ENCODE measurements around the gene NCKAP5.

The NCKAP5 gene

GRCh38 chr2:133193544-133194361 lies 374.5 kb downstream of the NCKAP5 start:
- in situ Hi-C loops (cut with MboI; ENCODE audit: low sequenced_read_pairs, unreplicated experiment): no loop called here
- DNase-seq (ENCODE audit: low spot score): no peak
- no peak for TF ChIP-seq CTCF (IDR thresholded peaks at IDR 0.05; ENCODE audit: borderline replicate concordance, control extremely low read depth, extremely low read depth, insufficient read depth, missing control alignments)

- in situ Hi-C loops (cut with MboI; ENCODE audit: low sequenced_read_pairs, unreplicated experiment): no loop called here
- no peak for TF ChIP-seq CTCF (IDR thresholded peaks at IDR 0.05; ENCODE audit: borderline replicate concordance, control extremely low read depth, extremely low read depth, insufficient read depth, missing control alignments)
- DNase-seq (ENCODE audit: low spot score): no peak
These were observed 376.2 kb downstream of the NCKAP5 start for GRCh38 chr2:133192028-133192427.

GRCh38 chr2:133177196-133177595 lies 391.1 kb downstream of the NCKAP5 start:
- DNase-seq (ENCODE audit: low spot score): no peak
- in situ Hi-C loops (cut with MboI; ENCODE audit: low sequenced_read_pairs, unreplicated experiment): no loop called here
- TF ChIP-seq CTCF (IDR thresholded peaks at IDR 0.05; ENCODE audit: borderline replicate concordance, control extremely low read depth, extremely low read depth, insufficient read depth, missing control alignments): no peak

- in situ Hi-C loops (cut with MboI; ENCODE audit: low sequenced_read_pairs, unreplicated experiment): no loop called here
- TF ChIP-seq CTCF (IDR thresholded peaks at IDR 0.05; ENCODE audit: borderline replicate concordance, control extremely low read depth, extremely low read depth, insufficient read depth, missing control alignments): no peak
These were observed 392.3 kb downstream of the NCKAP5 start for GRCh38 chr2:133175926-133176325.

GRCh38 chr2:133173224-133173623 lies 395.0 kb downstream of the NCKAP5 start:
- no peak for TF ChIP-seq CTCF (IDR thresholded peaks at IDR 0.05; ENCODE audit: borderline replicate concordance, control extremely low read depth, extremely low read depth, insufficient read depth, missing control alignments)
- in situ Hi-C loops (cut with MboI; ENCODE audit: low sequenced_read_pairs, unreplicated experiment): loop anchor here (25.0 kb wide), 1 partner anchor 511 kb away; the partner anchor contains the start of gene LYPD1
- DNase-seq (ENCODE audit: low spot score): no peak

More at GRCh38 chr2:133175926-133176325, 392.3 kb downstream of the NCKAP5 start:
- no peak for DNase-seq (ENCODE audit: low spot score)

GRCh38 chr2:133171393-133172004 lies 396.8 kb downstream of the NCKAP5 start:
- in situ Hi-C loops (cut with MboI; ENCODE audit: low sequenced_read_pairs, unreplicated experiment): loop anchor here (25.0 kb wide), 1 partner anchor 509 kb away; the partner anchor contains the start of gene LYPD1
- peak; percentile 31 for DNase-seq (ENCODE audit: low spot score)
- peak; percentile 51 for TF ChIP-seq CTCF (IDR thresholded peaks at IDR 0.05; ENCODE audit: borderline replicate concordance, control extremely low read depth, extremely low read depth, insufficient read depth, missing control alignments)
